Loucy (cell line): ENCODE results near the gene RP9.

ENCODE experiments used
- H2AFZ ChIP-seq: fragments of 200-600 bp; sonication (generic); 2 replicates; pipeline ENCODE4 v1.6.0; 2016; ENCODE audit warnings: antibody characterized with exemption, mild to moderate bottlenecking, low read length, moderate library complexity
- H3F3A ChIP-seq: fragments of 200-600 bp; 2 replicates; pipeline ENCODE4 v1.6.0; 2016; ENCODE audit warnings: antibody characterized with exemption, low read depth, mild to moderate bottlenecking
- H3K27me3 ChIP-seq: fragments of 200-600 bp; sonication (generic); 2 replicates; pipeline ENCODE4 v1.6.1; 2014; ENCODE audit warnings: low read length, mild to moderate bottlenecking; ENCODE audit not compliant: insufficient read depth, poor library complexity, severe bottlenecking
- H3K36me3 ChIP-seq: fragments of 200-600 bp; sonication (generic); 2 replicates; pipeline ENCODE4 v1.6.1; 2016; ENCODE audit warnings: low read length; ENCODE audit not compliant: insufficient read depth
- H3K4me1 ChIP-seq: fragments of 200-600 bp; sonication (generic); 2 replicates; pipeline ENCODE4 v1.5.1; 2014; ENCODE audit warnings: low read length, mild to moderate bottlenecking; ENCODE audit not compliant: insufficient read depth, poor library complexity, severe bottlenecking
- H3K4me2 ChIP-seq: fragments of 200-600 bp; sonication (generic); 2 replicates; pipeline ENCODE4 v1.6.0; 2014; ENCODE audit warnings: antibody characterized with exemption, low read length, low read depth, mild to moderate bottlenecking; ENCODE audit not compliant: poor library complexity, severe bottlenecking
- H3K4me3 ChIP-seq: fragments of 200-600 bp; sonication (generic); 2 replicates; pipeline ENCODE4 v1.5.1; 2014; ENCODE audit warnings: low read length, mild to moderate bottlenecking, mixed read lengths; ENCODE audit not compliant: poor library complexity, severe bottlenecking
- H3K79me2 ChIP-seq: fragments of 200-600 bp; sonication (generic); 2 replicates; pipeline ENCODE4 v1.6.1; 2014; ENCODE audit warnings: low read length; ENCODE audit not compliant: insufficient read depth
- H3K9ac ChIP-seq: fragments of 200-600 bp; sonication (generic); 2 replicates; pipeline ENCODE4 v1.6.0; 2014; ENCODE audit warnings: mild to moderate bottlenecking, low read depth, low read length, moderate library complexity; ENCODE audit not compliant: poor library complexity, severe bottlenecking
- H3K9me2 ChIP-seq: fragments of 200-600 bp; sonication (generic); replicated peaks from 2 replicates; pipeline ENCODE4 v1.6.1; 2016; ENCODE audit warnings: low read depth, low read length, mixed read lengths
- H3K9me3 ChIP-seq: fragments of 200-600 bp; sonication (generic); 2 replicates; pipeline ENCODE4 v1.6.1; 2014; ENCODE audit warnings: mild to moderate bottlenecking, antibody characterized with exemption, low read length, low read depth; ENCODE audit not compliant: insufficient read depth
- H4K20me1 ChIP-seq: fragments of 200-600 bp; sonication (generic); 2 replicates; pipeline ENCODE4 v1.6.0; 2014; ENCODE audit warnings: antibody characterized with exemption, low read length, mild to moderate bottlenecking; ENCODE audit not compliant: insufficient read depth, poor library complexity, severe bottlenecking
- CTCF ChIP-seq: fragments of 200-600 bp; sonication (generic); conservative IDR thresholded peaks from 2 replicates; pipeline ENCODE4 v1.5.1; 2014; ENCODE audit warnings: mild to moderate bottlenecking, antibody characterized with exemption, low read length
- EZH2phosphoT487 ChIP-seq: fragments of 200-600 bp; IDR thresholded peaks from 2 replicates; pipeline ENCODE4 v1.6.1; 2018; ENCODE audit warnings: antibody characterized with exemption, mild to moderate bottlenecking, moderate library complexity, borderline replicate concordance

The RP9 gene

DNA sequence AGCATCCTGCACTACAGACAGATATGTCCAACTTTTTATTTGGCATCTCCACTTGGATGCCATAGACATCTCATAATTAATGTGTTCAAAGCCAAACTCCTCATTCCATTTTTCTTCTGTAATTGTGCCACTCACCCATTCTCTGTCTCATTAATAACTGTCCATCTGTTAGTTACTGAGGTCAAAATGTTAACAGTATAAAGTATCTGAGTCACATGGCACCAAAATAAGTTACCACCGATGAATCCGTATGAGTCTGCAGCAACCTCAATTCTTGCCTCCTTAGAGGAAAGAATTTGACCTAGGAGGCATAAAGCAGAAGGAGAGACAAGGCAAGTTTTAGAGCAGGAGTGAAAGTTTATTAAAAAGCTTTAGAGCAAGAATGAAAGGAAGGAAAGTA is 30.1 kb downstream of the RP9 start:
- no peaks in the 10 kb centered on the region for H3K27me3 ChIP-seq
- H3K4me2 ChIP-seq = no peak overlapping the region
- no peak overlapping the region for H3K4me3 ChIP-seq
- H3K36me3 ChIP-seq = no peaks in the 10 kb centered on the region
- H3K9me3 ChIP-seq = no peaks in the 10 kb centered on the region
- TF ChIP-seq EZH2phosphoT487 (no peak), CTCF (no peak)
- H2AFZ ChIP-seq = no peak overlapping the region
- H3F3A ChIP-seq = no peaks in the 10 kb centered on the region
- H4K20me1 ChIP-seq = no peaks in the 10 kb centered on the region
- H3K4me1 ChIP-seq = peaks cover 26% of the 10 kb centered on the region
- H3K79me2 ChIP-seq = no peaks in the 10 kb centered on the region
- no peaks in the 10 kb centered on the region for H3K9me2 ChIP-seq
- H3K9ac ChIP-seq = no peak overlapping the region

DNA sequence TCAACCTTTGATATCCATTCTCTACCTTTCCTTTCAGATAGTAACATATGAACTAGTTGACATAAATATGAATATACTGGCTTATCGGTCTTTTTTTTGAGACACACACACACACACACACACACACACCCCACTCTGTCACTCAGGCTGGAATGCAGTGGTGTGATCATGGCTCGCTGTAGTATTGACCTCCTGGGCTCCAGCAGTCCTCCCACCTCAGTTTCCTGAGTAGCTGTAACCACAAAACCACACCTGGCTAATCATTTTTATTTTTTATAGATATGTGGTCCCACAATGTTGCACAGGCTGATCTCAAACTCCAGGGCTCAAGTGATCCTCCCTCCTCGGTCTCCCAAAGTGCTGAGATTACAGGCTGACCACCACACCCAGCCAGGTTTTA is 32.5 kb downstream of the RP9 start:
- no peak overlapping the region for H3K9ac ChIP-seq

DNA sequence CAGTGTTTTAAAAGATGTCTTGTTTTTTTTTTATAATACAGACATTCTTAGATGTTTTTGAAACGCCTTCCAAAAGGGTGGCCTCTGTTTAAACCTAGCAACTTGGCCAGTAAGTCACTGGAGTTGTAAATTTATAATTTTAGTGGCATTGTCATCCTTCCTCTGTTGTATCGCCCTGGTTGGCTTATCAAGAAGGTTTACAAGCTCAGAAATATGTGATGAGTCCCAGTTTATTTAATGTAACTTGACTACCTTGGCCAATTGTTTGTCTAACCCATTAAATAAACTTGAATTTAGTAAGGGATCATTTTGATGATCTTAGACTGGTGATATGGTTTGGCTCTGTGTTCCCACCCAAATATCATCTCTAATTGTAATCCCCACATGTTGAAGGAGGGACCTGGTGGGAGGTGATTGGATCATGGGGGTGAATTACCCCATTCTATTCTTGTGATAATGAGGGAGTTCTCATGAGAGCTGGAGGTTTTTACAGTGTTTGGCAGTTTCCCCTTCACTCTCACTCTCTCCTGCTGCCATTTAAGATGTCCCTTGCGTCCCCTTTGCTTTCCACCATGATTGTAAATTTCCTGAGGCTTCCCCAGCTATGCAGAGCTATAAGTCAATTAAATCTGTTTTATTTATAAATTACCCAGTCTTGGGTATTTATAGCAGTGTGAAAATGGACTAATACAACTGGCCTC is 33.2 kb downstream of the RP9 start:
- no peaks in the 10 kb centered on the region for H3K9me3 ChIP-seq
- H2AFZ ChIP-seq = no peak overlapping the region
- H3K4me3 ChIP-seq = no peak overlapping the region
- H3F3A ChIP-seq = no peaks in the 10 kb centered on the region
- H3K9ac ChIP-seq = no peak overlapping the region
- peak overlapping the region; percentile 53 for H3K4me2 ChIP-seq
- TF ChIP-seq CTCF (no peak), EZH2phosphoT487 (no peak)
- H3K4me1 ChIP-seq = peaks cover 26% of the 10 kb centered on the region
- H3K9me2 ChIP-seq = no peaks in the 10 kb centered on the region
- no peaks in the 10 kb centered on the region for H3K27me3 ChIP-seq
- H4K20me1 ChIP-seq = no peaks in the 10 kb centered on the region
- H3K79me2 ChIP-seq = no peaks in the 10 kb centered on the region
- no peaks in the 10 kb centered on the region for H3K36me3 ChIP-seq

More for the DNA sequence above, 32.5 kb downstream of the RP9 start:
- no peaks in the 10 kb centered on the region for H3K27me3 ChIP-seq
- no peaks in the 10 kb centered on the region for H4K20me1 ChIP-seq
- no peaks in the 10 kb centered on the region for H3K36me3 ChIP-seq
- no peaks in the 10 kb centered on the region for H3F3A ChIP-seq
- H3K79me2 ChIP-seq = no peaks in the 10 kb centered on the region
- peaks cover 26% of the 10 kb centered on the region for H3K4me1 ChIP-seq
- H2AFZ ChIP-seq = no peak overlapping the region
- peak overlapping the region; percentile 30 for H3K4me3 ChIP-seq
- H3K9me3 ChIP-seq = no peaks in the 10 kb centered on the region
- H3K9me2 ChIP-seq = no peaks in the 10 kb centered on the region
- TF ChIP-seq EZH2phosphoT487 (no peak), CTCF (no peak)
- peak overlapping the region; percentile 53 for H3K4me2 ChIP-seq
